ENCODE measurements around the gene PSMD1. TPM values are rescaled to one million over a fixed set of nuclear protein-coding genes. Genes with fewer than 3 reads are reported as not detected.

Gene PSMD1
- total RNA-seq, 1 donor from 2014 or later, result 91.6 TPM

- no peak for TF ChIP-seq CTCF (conservative IDR thresholded peaks at IDR 0.05)
- no peaks in the 10 kb centered on the region for H3K27me3 Mint-ChIP-seq
- no peak overlapping the region for H3K4me3 Mint-ChIP-seq
- H3K4me1 Mint-ChIP-seq (ENCODE audit: unreplicated experiment), result no peaks in the 10 kb centered on the region
- peaks cover 14% of the 10 kb centered on the region for H3K9me3 Mint-ChIP-seq
- no peak overlapping the region for H3K27ac Mint-ChIP-seq
- H3K36me3 Mint-ChIP-seq, result peaks cover 49% of the 10 kb centered on the region
- no peak for DNase-seq (ENCODE audit: extremely low spot score, unreplicated experiment)
Measured at GRCh38 chr2:231100990-231101389, 44.3 kb downstream of the PSMD1 start.

GRCh38 chr2:231102772-231103171 lies 46.1 kb downstream of the PSMD1 start:
- Mint-ChIP-seq H3K4me1 (ENCODE audit: unreplicated experiment) (no peaks in the 10 kb centered on the region), H3K9me3 (peaks cover 14% of the 10 kb centered on the region), H3K27me3 (no peaks in the 10 kb centered on the region), H3K36me3 (peaks cover 38% of the 10 kb centered on the region), H3K27ac (no peak overlapping the region), H3K4me3 (no peak overlapping the region)
- no peak for TF ChIP-seq CTCF (conservative IDR thresholded peaks at IDR 0.05)
- DNase-seq (ENCODE audit: extremely low spot score, unreplicated experiment), result no peak

GRCh38 chr2:231104115-231104713 lies 47.5 kb downstream of the PSMD1 start:
- Mint-ChIP-seq H3K27me3 (no peaks in the 10 kb centered on the region), H3K27ac (no peak overlapping the region), H3K4me3 (no peak overlapping the region), H3K36me3 (peaks cover 32% of the 10 kb centered on the region), H3K4me1 (ENCODE audit: unreplicated experiment) (no peaks in the 10 kb centered on the region), H3K9me3 (peaks cover 6% of the 10 kb centered on the region)
- no peak for DNase-seq (ENCODE audit: extremely low spot score, unreplicated experiment)
- TF ChIP-seq CTCF (conservative IDR thresholded peaks at IDR 0.05), result peak; percentile 87

GRCh38 chr2:231110551-231110950 lies 53.9 kb downstream of the PSMD1 start:
- no peaks in the 10 kb centered on the region for H3K27me3 Mint-ChIP-seq
- TF ChIP-seq CTCF (conservative IDR thresholded peaks at IDR 0.05), result no peak
- H3K4me3 Mint-ChIP-seq, result no peak overlapping the region
- H3K4me1 Mint-ChIP-seq (ENCODE audit: unreplicated experiment), result no peaks in the 10 kb centered on the region
- peaks cover 25% of the 10 kb centered on the region for H3K36me3 Mint-ChIP-seq
- DNase-seq (ENCODE audit: extremely low spot score, unreplicated experiment), result no peak
- H3K27ac Mint-ChIP-seq, result no peak overlapping the region
- H3K9me3 Mint-ChIP-seq, result no peaks in the 10 kb centered on the region

- Mint-ChIP-seq H3K9me3 (no peaks in the 10 kb centered on the region), H3K27me3 (no peaks in the 10 kb centered on the region), H3K27ac (no peak overlapping the region), H3K4me3 (no peak overlapping the region), H3K36me3 (peaks cover 25% of the 10 kb centered on the region), H3K4me1 (ENCODE audit: unreplicated experiment) (no peaks in the 10 kb centered on the region)
- no peak for DNase-seq (ENCODE audit: extremely low spot score, unreplicated experiment)
- no peak for TF ChIP-seq CTCF (conservative IDR thresholded peaks at IDR 0.05)
Measured at GRCh38 chr2:231111987-231112386, 55.3 kb downstream of the PSMD1 start.

GRCh38 chr2:231113489-231113888 lies 56.8 kb downstream of the PSMD1 start:
- no peak for TF ChIP-seq CTCF (conservative IDR thresholded peaks at IDR 0.05)
- Mint-ChIP-seq H3K4me3 (no peak overlapping the region), H3K27ac (no peak overlapping the region), H3K4me1 (ENCODE audit: unreplicated experiment) (peaks cover 6% of the 10 kb centered on the region), H3K36me3 (peaks cover 22% of the 10 kb centered on the region), H3K9me3 (no peaks in the 10 kb centered on the region), H3K27me3 (no peaks in the 10 kb centered on the region)
- DNase-seq (ENCODE audit: extremely low spot score, unreplicated experiment), result no peak
